ENCODE results near the gene JSRP1.

- TF ChIP-seq MAX (IDR thresholded peaks at IDR 0.05) (no peak), RAD21 (conservative IDR thresholded peaks at IDR 0.05 in 1 of 2, IDR thresholded peaks at IDR 0.05 in 1 of 2) (no peak), CTCF (IDR thresholded peaks at IDR 0.05) (no peak), RNF2 (IDR thresholded peaks at IDR 0.05; ENCODE audit: borderline replicate concordance, low read depth) (no peak), CHD2 (IDR thresholded peaks at IDR 0.05; ENCODE audit: low read length, partially characterized antibody) (no peak), CEBPB (IDR thresholded peaks at IDR 0.05) (no peak), KDM5A (IDR thresholded peaks at IDR 0.05) (no peak), POLR2A (IDR thresholded peaks at IDR 0.05; ENCODE audit: low read length) (no peak), TP53 (CRISPR knock-in tag; IDR thresholded peaks at IDR 0.05) (no peak), ESRRA (IDR thresholded peaks at IDR 0.05; ENCODE audit: borderline replicate concordance, low read length) (no peak), MAZ (IDR thresholded peaks at IDR 0.05; ENCODE audit: borderline replicate concordance, low read depth, low read length) (no peak)
- TF ChIP-seq, protein P1, sequence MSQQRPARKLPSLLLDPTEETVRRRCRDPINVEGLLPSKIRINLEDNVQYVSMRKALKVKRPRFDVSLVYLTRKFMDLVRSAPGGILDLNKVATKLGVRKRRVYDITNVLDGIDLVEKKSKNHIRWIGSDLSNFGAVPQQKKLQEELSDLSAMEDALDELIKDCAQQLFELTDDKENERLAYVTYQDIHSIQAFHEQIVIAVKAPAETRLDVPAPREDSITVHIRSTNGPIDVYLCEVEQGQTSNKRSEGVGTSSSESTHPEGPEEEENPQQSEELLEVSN (IDR thresholded peaks at IDR 0.05; ENCODE audit: borderline replicate concordance, low read depth), result no peak
- TF ChIP-seq, protein P2, sequence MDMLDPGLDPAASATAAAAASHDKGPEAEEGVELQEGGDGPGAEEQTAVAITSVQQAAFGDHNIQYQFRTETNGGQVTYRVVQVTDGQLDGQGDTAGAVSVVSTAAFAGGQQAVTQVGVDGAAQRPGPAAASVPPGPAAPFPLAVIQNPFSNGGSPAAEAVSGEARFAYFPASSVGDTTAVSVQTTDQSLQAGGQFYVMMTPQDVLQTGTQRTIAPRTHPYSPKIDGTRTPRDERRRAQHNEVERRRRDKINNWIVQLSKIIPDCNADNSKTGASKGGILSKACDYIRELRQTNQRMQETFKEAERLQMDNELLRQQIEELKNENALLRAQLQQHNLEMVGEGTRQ (IDR thresholded peaks at IDR 0.05), result no peak
These were observed 10.9 kb downstream of the JSRP1 start for GRCh38 chr19:2245273-2245672.

All from A549 (cell line).